ENCODE measurements around the gene PRDX2. TPM values are rescaled to one million over a fixed set of nuclear protein-coding genes. Genes with fewer than 3 reads are reported as not detected.

The PRDX2 gene
- total RNA-seq, 1 donor from 2014 or later = 497 TPM

DNA sequence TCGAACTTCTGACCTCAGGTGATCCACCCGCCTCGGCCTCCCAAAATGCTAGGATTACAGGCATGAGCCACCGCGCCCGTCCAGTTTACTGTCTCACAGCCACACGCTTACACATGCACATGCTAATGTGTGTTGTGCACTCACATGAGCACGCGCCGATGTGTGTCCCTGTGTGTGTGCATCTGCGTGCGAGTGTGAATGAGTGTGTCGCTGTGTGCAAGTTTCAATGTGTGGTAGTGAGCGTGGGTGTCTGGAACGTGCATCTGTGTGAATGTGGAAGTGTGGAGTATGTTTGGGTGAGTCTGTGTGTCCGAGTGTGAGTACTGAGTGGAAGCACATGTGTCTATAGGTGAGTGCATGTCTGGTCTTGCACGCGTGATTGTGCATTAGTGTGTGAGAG is 40.9 kb upstream of the PRDX2 start:
- Mint-ChIP-seq H3K9me3 (no peaks in the 10 kb centered on the region), H3K36me3 (no peaks in the 10 kb centered on the region), H3K4me3 (no peak overlapping the region), H3K4me1 (ENCODE audit: unreplicated experiment) (peaks cover 26% of the 10 kb centered on the region), H3K27me3 (peaks cover 61% of the 10 kb centered on the region), H3K27ac (no peak overlapping the region)
- TF ChIP-seq, protein P1, sequence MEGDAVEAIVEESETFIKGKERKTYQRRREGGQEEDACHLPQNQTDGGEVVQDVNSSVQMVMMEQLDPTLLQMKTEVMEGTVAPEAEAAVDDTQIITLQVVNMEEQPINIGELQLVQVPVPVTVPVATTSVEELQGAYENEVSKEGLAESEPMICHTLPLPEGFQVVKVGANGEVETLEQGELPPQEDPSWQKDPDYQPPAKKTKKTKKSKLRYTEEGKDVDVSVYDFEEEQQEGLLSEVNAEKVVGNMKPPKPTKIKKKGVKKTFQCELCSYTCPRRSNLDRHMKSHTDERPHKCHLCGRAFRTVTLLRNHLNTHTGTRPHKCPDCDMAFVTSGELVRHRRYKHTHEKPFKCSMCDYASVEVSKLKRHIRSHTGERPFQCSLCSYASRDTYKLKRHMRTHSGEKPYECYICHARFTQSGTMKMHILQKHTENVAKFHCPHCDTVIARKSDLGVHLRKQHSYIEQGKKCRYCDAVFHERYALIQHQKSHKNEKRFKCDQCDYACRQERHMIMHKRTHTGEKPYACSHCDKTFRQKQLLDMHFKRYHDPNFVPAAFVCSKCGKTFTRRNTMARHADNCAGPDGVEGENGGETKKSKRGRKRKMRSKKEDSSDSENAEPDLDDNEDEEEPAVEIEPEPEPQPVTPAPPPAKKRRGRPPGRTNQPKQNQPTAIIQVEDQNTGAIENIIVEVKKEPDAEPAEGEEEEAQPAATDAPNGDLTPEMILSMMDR (conservative IDR thresholded peaks at IDR 0.05) = no peak
- DNase-seq (ENCODE audit: extremely low spot score, unreplicated experiment) = no peak

DNA sequence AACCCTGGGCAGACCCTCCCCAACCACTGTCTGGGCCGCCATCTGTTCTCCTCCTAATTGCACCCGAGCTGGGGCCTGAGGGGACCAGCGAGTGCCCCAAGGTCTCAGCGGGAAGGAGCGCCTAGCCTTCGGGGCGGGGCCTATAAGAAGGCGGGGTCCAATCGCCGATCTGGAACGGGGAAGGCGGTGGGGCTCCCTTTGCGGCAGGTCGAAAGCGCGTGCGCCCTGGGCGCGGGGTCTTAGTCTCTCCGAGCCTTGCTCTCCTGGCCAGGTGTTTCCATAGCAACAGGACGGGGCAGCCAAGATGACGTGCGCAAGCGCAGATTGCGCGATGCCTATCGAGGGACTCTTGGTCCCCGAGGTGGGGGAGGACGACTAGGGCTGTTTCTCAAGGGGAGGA is 39.5 kb upstream of the PRDX2 start:
- Mint-ChIP-seq H3K9me3 (no peaks in the 10 kb centered on the region), H3K4me3 (peak overlapping the region; percentile 83), H3K4me1 (ENCODE audit: unreplicated experiment) (peaks cover 26% of the 10 kb centered on the region), H3K27me3 (peaks cover 70% of the 10 kb centered on the region), H3K27ac (no peak overlapping the region), H3K36me3 (no peaks in the 10 kb centered on the region)
- peak; percentile 83 for DNase-seq (ENCODE audit: extremely low spot score, unreplicated experiment)
- TF ChIP-seq, protein P1 (conservative IDR thresholded peaks at IDR 0.05) = no peak

DNA sequence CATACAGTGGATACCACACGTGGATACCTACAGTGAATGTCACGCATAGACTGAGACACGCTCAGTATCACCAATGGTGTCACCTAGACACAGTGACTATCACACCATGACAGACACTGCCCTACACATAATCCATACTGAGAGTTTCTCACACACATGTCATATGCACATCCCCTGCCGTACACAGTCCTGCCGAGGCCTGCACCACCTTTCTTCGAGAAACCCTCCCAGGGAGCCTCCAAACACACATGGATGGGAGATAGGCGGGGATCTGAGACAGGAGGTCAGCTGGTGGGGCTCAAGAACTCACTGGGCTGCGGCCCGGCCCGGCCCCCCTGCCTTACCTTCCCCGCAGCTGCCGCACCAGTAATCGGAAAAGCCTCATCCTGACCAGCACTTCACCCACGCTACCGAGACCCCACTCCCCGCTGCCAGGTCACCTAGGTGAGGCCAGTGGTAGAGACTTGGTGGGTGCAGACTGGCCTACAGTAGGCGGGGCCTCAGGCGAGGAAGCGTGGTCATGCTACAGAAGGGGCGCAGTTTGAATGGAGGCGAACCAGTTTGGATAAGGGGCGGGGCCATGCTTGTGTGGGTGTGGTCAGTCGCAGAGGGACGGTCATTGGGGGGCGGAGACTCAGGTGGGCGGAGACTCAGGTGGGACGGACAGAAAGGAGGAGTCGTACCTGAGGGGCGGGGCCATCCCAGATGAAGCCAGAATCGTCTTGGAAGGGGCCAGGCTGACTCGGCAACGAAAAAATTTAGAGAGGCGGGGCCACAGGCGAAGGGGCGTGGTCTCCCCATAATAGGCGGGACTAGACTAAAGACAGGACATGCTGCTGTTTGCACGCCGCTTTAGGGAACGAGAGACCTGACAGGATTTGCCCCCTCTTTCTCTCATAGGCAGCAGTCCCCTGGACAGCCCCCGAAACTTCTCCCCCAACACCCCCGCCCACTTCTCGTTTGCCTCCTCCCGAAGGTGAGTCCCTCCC is 38.8 kb upstream of the PRDX2 start:
- no peaks in the 10 kb centered on the region for H3K9me3 Mint-ChIP-seq
- no peaks in the 10 kb centered on the region for H3K36me3 Mint-ChIP-seq
- H3K4me3 Mint-ChIP-seq = peak overlapping the region; percentile 83
- H3K27me3 Mint-ChIP-seq = peaks cover 77% of the 10 kb centered on the region
- peak overlapping the region; percentile 61 for H3K27ac Mint-ChIP-seq
- peak; percentile 87 for DNase-seq (ENCODE audit: extremely low spot score, unreplicated experiment)
- H3K4me1 Mint-ChIP-seq (ENCODE audit: unreplicated experiment) = peaks cover 26% of the 10 kb centered on the region
- TF ChIP-seq, protein P1 (conservative IDR thresholded peaks at IDR 0.05) = no peak

DNA sequence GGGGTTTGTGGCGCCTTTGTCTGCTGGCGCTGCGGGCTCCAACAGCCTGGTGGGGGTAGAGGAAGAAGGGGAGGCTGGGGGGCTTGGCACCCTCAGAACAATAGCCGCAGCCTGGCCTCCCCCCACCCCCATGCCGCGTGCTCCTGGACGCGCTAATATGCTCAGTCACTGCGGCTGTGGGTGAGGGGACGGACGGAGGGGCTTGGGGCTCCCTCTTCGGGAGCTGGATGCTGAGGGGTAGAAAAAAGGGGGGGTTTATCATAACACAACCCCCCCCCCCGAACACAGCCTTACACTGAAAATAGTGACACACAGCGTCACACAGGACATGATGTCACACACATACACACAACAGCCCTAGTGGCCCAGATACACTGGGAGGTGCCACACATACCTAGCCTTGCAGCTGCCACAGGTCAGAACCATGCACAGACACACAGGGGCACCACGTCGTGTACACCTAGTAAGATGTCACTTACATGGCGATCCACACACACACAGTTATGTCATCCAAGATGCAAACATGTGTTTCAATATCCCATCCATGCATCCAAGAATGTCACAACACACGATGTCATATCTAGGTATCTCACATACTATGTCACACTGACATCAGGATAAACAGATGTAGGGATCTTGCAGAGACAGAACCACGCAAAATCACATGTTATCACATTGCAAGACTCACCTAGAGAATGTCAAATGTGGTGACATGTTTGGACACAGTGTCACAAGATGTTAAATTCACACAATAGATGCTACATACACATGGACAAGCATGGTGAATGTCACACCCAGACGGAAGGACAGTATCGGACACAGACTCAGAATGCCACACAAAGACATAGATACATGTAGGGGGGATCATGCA is 37.5 kb upstream of the PRDX2 start:
- H3K27ac Mint-ChIP-seq = no peak overlapping the region
- peaks cover 83% of the 10 kb centered on the region for H3K27me3 Mint-ChIP-seq
- peaks cover 30% of the 10 kb centered on the region for H3K4me1 Mint-ChIP-seq (ENCODE audit: unreplicated experiment)
- no peak for DNase-seq (ENCODE audit: extremely low spot score, unreplicated experiment)
- peak overlapping the region; percentile 85 for H3K4me3 Mint-ChIP-seq
- H3K9me3 Mint-ChIP-seq = no peaks in the 10 kb centered on the region
- TF ChIP-seq, protein P1 (conservative IDR thresholded peaks at IDR 0.05) = no peak
- no peaks in the 10 kb centered on the region for H3K36me3 Mint-ChIP-seq

DNA sequence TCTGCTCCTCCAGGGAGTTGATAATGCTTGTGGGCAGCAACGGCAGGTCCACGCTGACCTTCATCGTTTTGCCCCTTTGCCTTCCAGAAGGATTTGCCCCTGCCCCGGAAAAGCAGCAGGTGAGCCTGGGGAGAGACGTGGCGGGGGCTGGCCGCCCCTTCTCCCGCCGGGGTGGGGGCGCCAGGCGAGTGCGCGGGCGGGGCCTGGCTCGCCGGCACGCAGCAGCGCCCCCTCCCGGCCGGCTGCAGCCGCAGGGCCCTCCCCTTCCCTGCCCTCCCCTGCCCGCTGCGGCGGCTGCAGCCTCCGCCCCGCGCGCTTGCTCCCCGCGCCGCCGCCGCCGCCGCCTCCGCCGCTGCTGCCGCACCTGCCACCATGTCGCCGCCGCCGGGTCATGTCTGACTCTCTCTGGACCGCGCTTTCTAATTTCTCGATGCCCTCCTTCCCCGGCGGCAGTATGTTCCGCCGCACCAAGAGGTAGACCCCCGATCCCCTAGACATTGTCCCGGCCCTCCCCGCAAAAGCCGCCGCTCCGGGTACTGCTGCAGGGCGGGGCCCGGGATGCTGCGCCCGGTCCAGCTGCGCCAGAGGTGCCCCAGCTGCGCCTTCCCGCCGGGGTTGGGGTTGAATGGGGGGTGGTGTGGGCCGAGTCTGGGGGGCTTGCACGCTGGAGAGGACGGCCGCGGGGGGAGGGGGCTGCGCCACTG is 36.7 kb upstream of the PRDX2 start, which contains the start of gene MAST1:
MAST1 (plus strand) TSS at position 334 of the 704 bp plus-strand sequence; CDS start at position 392, 58 bp downstream.
- Mint-ChIP-seq H3K9me3 (no peaks in the 10 kb centered on the region), H3K27ac (no peak within 1 kb of the TSS), H3K4me3 (peak within 1 kb of the TSS; percentile 85), H3K36me3 (no peaks in the 10 kb centered on the region), H3K4me1 (ENCODE audit: unreplicated experiment) (peaks cover 31% of the 10 kb centered on the region), H3K27me3 (peaks cover 84% of the 10 kb centered on the region)
- DNase-seq (ENCODE audit: extremely low spot score, unreplicated experiment) = peak; percentile 75
- TF ChIP-seq, protein P1 (conservative IDR thresholded peaks at IDR 0.05) = peak; percentile 80
